LoVo (cell line): ENCODE results near the gene DCD.
A peak's percentile ranks its signal among the peaks of the same experiment; 100 is the strongest.
"Not testable (repeated sequence)": the region's sequence is repeated elsewhere in the genome, so short reads cannot be mapped to it uniquely, and the experiment has no call there.

Experiments used
- DNase-seq: peaks from one replicate; pipeline ENCODE4 v3.0.0-alpha.2; 2016; ENCODE audit warnings: low spot score

Gene DCD

GRCh38 chr12:54648265-54648664, at the start of gene DCD:
Gene DCD (minus strand): TSS chr12:54648365. CDS start chr12:54648303, 62 bp downstream.
- no peak for DNase-seq

- no peak for DNase-seq
Observed at GRCh38 chr12:54697851-54698250, 49.7 kb upstream of the DCD start.

- DNase-seq, result no peak
Observed at GRCh38 chr12:54692353-54692752, 44.2 kb upstream of the DCD start.

- no peak for DNase-seq
Observed at GRCh38 chr12:54689984-54690383, 41.8 kb upstream of the DCD start.

- DNase-seq, result no peak
Observed at GRCh38 chr12:54689034-54689372, 40.8 kb upstream of the DCD start.

- DNase-seq, result no peak
Observed at GRCh38 chr12:54688309-54689033, 40.3 kb upstream of the DCD start.

GRCh38 chr12:54684636-54685630, 36.8 kb upstream of the DCD start:
- DNase-seq, result no peak

- DNase-seq, result no peak
Observed at GRCh38 chr12:54683398-54683797, 35.2 kb upstream of the DCD start.

GRCh38 chr12:54682674-54683073, 34.5 kb upstream of the DCD start:
- no peak for DNase-seq

GRCh38 chr12:54680374-54680773, 32.2 kb upstream of the DCD start:
- DNase-seq, result peak; percentile 43

GRCh38 chr12:54678131-54678530, 30.0 kb upstream of the DCD start:
- no peak for DNase-seq

- DNase-seq, result no peak
Observed at GRCh38 chr12:54667945-54668344, 19.8 kb upstream of the DCD start.

GRCh38 chr12:54666008-54666407, 17.8 kb upstream of the DCD start:
- DNase-seq, result no peak

GRCh38 chr12:54665022-54665635, 17.0 kb upstream of the DCD start:
- DNase-seq, result not testable (repeated sequence)

- no peak for DNase-seq
Observed at GRCh38 chr12:54663603-54664002, 15.4 kb upstream of the DCD start.

GRCh38 chr12:54662026-54662425, 13.9 kb upstream of the DCD start:
- no peak for DNase-seq

- no peak for DNase-seq
Observed at GRCh38 chr12:54661048-54661447, 12.9 kb upstream of the DCD start.

GRCh38 chr12:54660320-54660962, 12.3 kb upstream of the DCD start:
- no peak for DNase-seq

GRCh38 chr12:54658306-54659264, 10.4 kb upstream of the DCD start:
- DNase-seq, result peak; percentile 52

- DNase-seq, result no peak
Observed at GRCh38 chr12:54657105-54657607, 9.0 kb upstream of the DCD start.

- DNase-seq, result no peak
Observed at GRCh38 chr12:54654926-54655325, 6.8 kb upstream of the DCD start.
